IMR-90 (cell line): Measurements from ENCODE around the gene RASSF7. TPM values are rescaled to one million over a fixed set of nuclear protein-coding genes. Genes with fewer than 3 reads are reported as not detected.

Source experiments
- ATAC-seq: fragments of 200-7000 bp; cut with Tn5 transposase; 2 replicates; pipeline ENCODE4 v1.9.1; 2020; ENCODE audit warnings: low read depth, mild to moderate bottlenecking, moderate library complexity
- BruUV-seq: library from RNA; stranded (reverse); fragments of 400-500 nt; replicated peaks from 2 replicates; lab custom pipeline; 2021; lab: Mats Ljungman, UMichigan
- CTCF ChIA-PET: fragments of 300-600 bp; formaldehyde crosslinking; extraction: SDS; loops from one replicate; lab custom pipeline; 2021; ENCODE audit warnings: antibody characterized with exemption; lab: Yijun Ruan, JAX
- POLR2A ChIA-PET: fragments of 300-600 bp; sonication (Branson Sonifier 250); formaldehyde crosslinking; loops from one replicate; lab custom pipeline; 2022; ENCODE audit warnings: antibody characterized with exemption; ENCODE audit not compliant: unreplicated experiment; lab: Charles Lee
- DNase-seq: peaks from one replicate; pipeline ENCODE4 v3.0.0; 2013
- H2AFZ ChIP-seq: replicated peaks from 2 replicates; pipeline ENCODE3; 2013; ENCODE audit warnings: low read length, mild to moderate bottlenecking; ENCODE audit not compliant: poor library complexity
- H2AK5ac ChIP-seq: 2 replicates; pipeline ENCODE4 v1.6.1; 2013; ENCODE audit warnings: low read depth, low read length, inconsistent platforms
- H2AK9ac ChIP-seq: replicated peaks from 2 replicates; pipeline ENCODE3; 2013; ENCODE audit warnings: mild to moderate bottlenecking, low read depth, low read length, moderate library complexity; ENCODE audit not compliant: poor library complexity
- H2BK120ac ChIP-seq: 2 replicates; pipeline ENCODE4 v1.6.1; 2013; ENCODE audit warnings: low read depth, low read length, inconsistent platforms
- H2BK15ac ChIP-seq: 3 replicates; pipeline ENCODE4 v1.6.1; 2013; ENCODE audit warnings: low read depth, low read length, inconsistent platforms
- H2BK20ac ChIP-seq: 2 replicates; pipeline ENCODE4 v1.6.1; 2013; ENCODE audit warnings: low read depth, mild to moderate bottlenecking, inconsistent platforms, low read length, moderate library complexity
- H2BK5ac ChIP-seq: 2 replicates; pipeline ENCODE4 v1.6.1; 2013; ENCODE audit warnings: mild to moderate bottlenecking, low read depth, low read length, inconsistent platforms; ENCODE audit not compliant: poor library complexity, severe bottlenecking
- H3K14ac ChIP-seq: replicated peaks from 2 replicates; pipeline ENCODE4 v1.6.1; 2013; ENCODE audit warnings: low read depth, low read length, inconsistent platforms
- H3K18ac ChIP-seq: 2 replicates; pipeline ENCODE4 v1.6.1; 2013; ENCODE audit warnings: low read depth, low read length, control low read depth
- H3K23ac ChIP-seq: 2 replicates; pipeline ENCODE4 v1.6.1; 2013; ENCODE audit warnings: low read depth, low read length, inconsistent platforms
- H3K27ac ChIP-seq: 2 replicates; pipeline ENCODE4 v1.5.1; 2013; ENCODE audit warnings: mild to moderate bottlenecking, control low read depth, low read length; ENCODE audit not compliant: insufficient read depth
- H3K27me3 ChIP-seq: 2 replicates; pipeline ENCODE4 v1.6.1; 2013; ENCODE audit warnings: low read length; ENCODE audit not compliant: control insufficient read depth, insufficient read depth
- H3K36me3 ChIP-seq: 2 replicates; pipeline ENCODE4 v1.6.1; 2013; ENCODE audit warnings: low read length, mixed read lengths; ENCODE audit not compliant: control insufficient read depth, insufficient read depth
- H3K4ac ChIP-seq: 2 replicates; pipeline ENCODE4 v1.6.1; 2013; ENCODE audit warnings: low read depth, low read length, inconsistent platforms
- H3K4me1 ChIP-seq: 2 replicates; pipeline ENCODE4 v1.6.1; 2013; ENCODE audit warnings: low read length, mixed read lengths; ENCODE audit not compliant: control insufficient read depth, insufficient read depth
- H3K4me2 ChIP-seq: 2 replicates; pipeline ENCODE4 v1.6.1; 2013; ENCODE audit warnings: low read depth, mild to moderate bottlenecking, control low read depth, low read length, moderate library complexity
- H3K4me3 ChIP-seq: 2 replicates; pipeline ENCODE4 v1.5.1; 2013; ENCODE audit warnings: low read depth, mild to moderate bottlenecking, control low read depth, low read length, moderate library complexity; ENCODE audit not compliant: insufficient read depth
- H3K56ac ChIP-seq: 2 replicates; pipeline ENCODE4 v1.6.1; 2013; ENCODE audit warnings: low read length, inconsistent platforms; ENCODE audit not compliant: insufficient read depth; ENCODE audit errors: extremely low read depth
- H3K79me1 ChIP-seq, 2 experiments: 2 replicates each; pipeline ENCODE4 v1.6.1; 2013; ENCODE audit warnings: low read length in 2 of 2, inconsistent platforms in 1 of 2, low read depth in 1 of 2
- H3K9ac ChIP-seq: 2 replicates; pipeline ENCODE4 v1.6.1; 2013; ENCODE audit warnings: low read depth, low read length, control low read depth
- H3K9me1 ChIP-seq: 2 replicates; pipeline ENCODE4 v1.6.1; 2013; ENCODE audit warnings: low read length, inconsistent platforms; ENCODE audit not compliant: insufficient read depth
- H3K9me3 ChIP-seq: 2 replicates; pipeline ENCODE4 v1.6.1; 2013; ENCODE audit warnings: low read length; ENCODE audit not compliant: control insufficient read depth, insufficient read depth
- H4K20me1 ChIP-seq: 2 replicates; pipeline ENCODE4 v1.6.1; 2013; ENCODE audit warnings: low read length, inconsistent platforms; ENCODE audit not compliant: insufficient read depth
- H4K5ac ChIP-seq: 2 replicates; pipeline ENCODE4 v1.6.1; 2013; ENCODE audit warnings: mild to moderate bottlenecking, low read depth, low read length, control low read depth
- H4K8ac ChIP-seq, 2 experiments: 2 replicates each; pipeline ENCODE4 v1.6.1; 2013; ENCODE audit warnings: low read depth in 2 of 2, low read length in 2 of 2, control low read depth in 1 of 2, inconsistent platforms in 1 of 2
- H4K91ac ChIP-seq: 2 replicates; pipeline ENCODE4 v1.6.1; 2013; ENCODE audit warnings: low read depth, low read length, inconsistent platforms; ENCODE audit not compliant: insufficient read depth
- BHLHE40 ChIP-seq: fragments of 150-350 bp; IDR thresholded peaks from 2 replicates; pipeline ENCODE4 v1.6.1; 2016; ENCODE audit warnings: mild to moderate bottlenecking, low read depth, low read length
- CEBPB ChIP-seq: IDR thresholded peaks from 2 replicates; pipeline ENCODE4 v1.6.1; 2012; ENCODE audit warnings: low read depth, low read length, improper control_type of control experiment
- CHD1 ChIP-seq: IDR thresholded peaks from 2 replicates; pipeline ENCODE4 v1.6.1; 2012; ENCODE audit warnings: low read depth, low read length, improper control_type of control experiment
- FOS ChIP-seq: fragments of 150-350 bp; IDR thresholded peaks from 2 replicates; pipeline ENCODE4 v1.6.1; 2016; ENCODE audit warnings: low read depth, low read length
- MAFK ChIP-seq: IDR thresholded peaks from 2 replicates; pipeline ENCODE4 v1.6.1; 2012; ENCODE audit warnings: low read depth, low read length, improper control_type of control experiment
- MAZ ChIP-seq: IDR thresholded peaks from 2 replicates; pipeline ENCODE4 v1.6.1; 2012; ENCODE audit warnings: low read depth, mild to moderate bottlenecking, low read length, improper control_type of control experiment, moderate library complexity, borderline replicate concordance
- MXI1 ChIP-seq: IDR thresholded peaks from 2 replicates; pipeline ENCODE4 v1.6.1; 2012; ENCODE audit warnings: low read depth, mild to moderate bottlenecking, low read length, moderate library complexity, borderline replicate concordance
- NFE2L2 ChIP-seq: fragments of 150-350 bp; IDR thresholded peaks from 2 replicates; pipeline ENCODE4 v1.6.1; 2016; ENCODE audit warnings: low read depth, mild to moderate bottlenecking, low read length
- POLR2A ChIP-seq: IDR thresholded peaks from 2 replicates; pipeline ENCODE4 v1.6.1; 2012; ENCODE audit warnings: mild to moderate bottlenecking, low read depth, low read length
- RAD21 ChIP-seq: IDR thresholded peaks from 2 replicates; pipeline ENCODE4 v1.6.1; 2012; ENCODE audit warnings: low read length, improper control_type of control experiment
- RCOR1 ChIP-seq: IDR thresholded peaks from 2 replicates; pipeline ENCODE4 v1.6.1; 2012; ENCODE audit warnings: mild to moderate bottlenecking, low read length, improper control_type of control experiment; ENCODE audit not compliant: insufficient replicate concordance
- RFX5 ChIP-seq: IDR thresholded peaks from 2 replicates; pipeline ENCODE4 v1.8.0; 2012; ENCODE audit warnings: low read depth, mild to moderate bottlenecking, low read length, moderate library complexity
- SMC3 ChIP-seq: fragments of 150-350 bp; IDR thresholded peaks from 2 replicates; pipeline ENCODE4 v1.6.1; 2016; ENCODE audit warnings: low read depth, mild to moderate bottlenecking, antibody characterized with exemption, low read length, moderate library complexity
- WGBS, 2 experiments: methylation state at CpG; one replicate each; pipeline versions ENCODE4 v1.1.5 to v1.1.7; 2013; ENCODE audit warnings: missing lambda C conversion rate in 2 of 2; ENCODE audit not compliant: insufficient read length in 1 of 2; ENCODE audit errors: extremely low coverage in 2 of 2; 5-methylcytosine and 5-hydroxymethylcytosine counted together
- dilution Hi-C: fragments of 300-500 bp; cut with HindIII; formaldehyde crosslinking; loops from one replicate; pipeline ENCODE4 v1.14.3; 2018; ENCODE audit warnings: low sequenced_read_pairs; ENCODE audit not compliant: unreplicated experiment
- in situ Hi-C: fragments of 300-500 bp; cut with MboI; formaldehyde crosslinking; loops from 3 replicates; pipeline ENCODE4 v1.14.3; 2019; ENCODE audit warnings: low sequenced_read_pairs, inconsistent platforms, mixed read lengths
- intact Hi-C: fragments of 100-400 bp; cut with micrococcal nuclease; formaldehyde crosslinking; loops from 2 replicates; pipeline ENCODE4 v1.10.0; 2022
- polyA plus RNA-seq, 3 experiments: library from polyadenylated mRNA; depleted of rRNA; stranded (reverse); fragments of >200 nt; gene quantifications; 2 replicates each; pipeline ENCODE4 v1.2.3, GENCODE V29; 2012; ENCODE audit warnings: low replicate concordance in 1 of 3
- total RNA-seq: library from RNA; depleted of rRNA; stranded (reverse); fragments of >200 nt; gene quantifications from 2 replicates; pipeline ENCODE4 v1.2.3, GENCODE V29; 2012
- TF ChIP-seq, protein P1 (sequence below): fragments of 150-350 bp; IDR thresholded peaks from 2 replicates; pipeline ENCODE4 v1.6.1; 2016; ENCODE audit warnings: low read depth, mild to moderate bottlenecking, low read length, moderate library complexity, borderline replicate concordance
- TF ChIP-seq, protein P2 (sequence below): fragments of 150-350 bp; IDR thresholded peaks from 2 replicates; pipeline ENCODE4 v1.6.1; 2017; ENCODE audit warnings: mild to moderate bottlenecking, antibody characterized with exemption, low read length, low read depth
- TF ChIP-seq, protein P3 (sequence below): conservative IDR thresholded peaks from 2 replicates; pipeline ENCODE4 v1.5.1; 2012; ENCODE audit warnings: mild to moderate bottlenecking, low read depth, low read length, improper control_type of control experiment

The RASSF7 gene
- total and polyA plus RNA-seq, 2 of the 4 experiments (the other 2 are of a cell fraction), result 6.8 to 18.5 TPM

DNA sequence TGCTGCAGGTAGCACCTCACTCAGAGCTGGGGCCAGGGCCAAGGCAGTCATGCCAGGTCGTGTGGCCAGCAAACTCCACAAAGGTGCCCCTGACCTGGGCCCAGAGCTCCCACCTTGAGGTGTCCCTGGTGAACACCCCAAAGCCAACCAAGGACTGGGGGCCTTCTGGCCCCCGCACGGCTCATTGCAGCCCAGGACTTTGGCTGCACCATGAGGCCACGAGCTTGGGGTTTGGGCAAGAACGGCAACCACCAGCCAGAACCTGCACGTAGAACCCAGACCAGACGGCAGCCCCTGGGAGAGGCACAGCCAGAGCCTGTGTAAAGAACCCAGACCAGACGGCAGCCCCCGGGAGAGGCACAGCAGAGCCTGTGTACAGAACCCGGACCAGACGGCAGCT lies 15.6 kb upstream of the RASSF7 start:
- Histone ChIP-seq H3K9ac (no peak overlapping the region), H3K27ac (no peak overlapping the region), H4K5ac (no peak overlapping the region), H2BK15ac (no peak overlapping the region), H2AK5ac (no peak overlapping the region), H3K4me2 (no peak overlapping the region), H3K23ac (no peak overlapping the region), H2BK5ac (no peak overlapping the region), H2AK9ac (no peak overlapping the region), H3K14ac (no peak overlapping the region), H3K56ac (no peak overlapping the region), H3K27me3 (no peaks in the 10 kb centered on the region), H2AFZ (no peak overlapping the region), H3K4ac (no peak overlapping the region), H4K20me1 (no peaks in the 10 kb centered on the region), H3K9me3 (no peaks in the 10 kb centered on the region), H3K79me1 (no peaks in the 10 kb centered on the region), H4K8ac (no peak overlapping the region), H3K4me3 (no peak overlapping the region), H3K36me3 (peaks cover 1% of the 10 kb centered on the region; the same call in 1 of the 2 replicates), H3K18ac (no peak overlapping the region), H2BK20ac (no peak overlapping the region), H3K9me1 (no peaks in the 10 kb centered on the region), H4K91ac (no peak overlapping the region), H2BK120ac (no peak overlapping the region), H3K4me1 (no peaks in the 10 kb centered on the region)
- no peak for DNase-seq
- dilution Hi-C loops, result no loop called here
- TF ChIP-seq, protein P1, sequence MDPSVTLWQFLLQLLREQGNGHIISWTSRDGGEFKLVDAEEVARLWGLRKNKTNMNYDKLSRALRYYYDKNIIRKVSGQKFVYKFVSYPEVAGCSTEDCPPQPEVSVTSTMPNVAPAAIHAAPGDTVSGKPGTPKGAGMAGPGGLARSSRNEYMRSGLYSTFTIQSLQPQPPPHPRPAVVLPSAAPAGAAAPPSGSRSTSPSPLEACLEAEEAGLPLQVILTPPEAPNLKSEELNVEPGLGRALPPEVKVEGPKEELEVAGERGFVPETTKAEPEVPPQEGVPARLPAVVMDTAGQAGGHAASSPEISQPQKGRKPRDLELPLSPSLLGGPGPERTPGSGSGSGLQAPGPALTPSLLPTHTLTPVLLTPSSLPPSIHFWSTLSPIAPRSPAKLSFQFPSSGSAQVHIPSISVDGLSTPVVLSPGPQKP, result no peak
- TF ChIP-seq MAZ (no peak), MAFK (no peak), MXI1 (no peak), NFE2L2 (no peak), POLR2A (no peak), RFX5 (no peak), RCOR1 (no peak), CHD1 (no peak), BHLHE40 (no peak), RAD21 (no peak), CEBPB (no peak), SMC3 (no peak), FOS (no peak)
- TF ChIP-seq, protein P2, sequence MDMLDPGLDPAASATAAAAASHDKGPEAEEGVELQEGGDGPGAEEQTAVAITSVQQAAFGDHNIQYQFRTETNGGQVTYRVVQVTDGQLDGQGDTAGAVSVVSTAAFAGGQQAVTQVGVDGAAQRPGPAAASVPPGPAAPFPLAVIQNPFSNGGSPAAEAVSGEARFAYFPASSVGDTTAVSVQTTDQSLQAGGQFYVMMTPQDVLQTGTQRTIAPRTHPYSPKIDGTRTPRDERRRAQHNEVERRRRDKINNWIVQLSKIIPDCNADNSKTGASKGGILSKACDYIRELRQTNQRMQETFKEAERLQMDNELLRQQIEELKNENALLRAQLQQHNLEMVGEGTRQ, result no peak
- TF ChIP-seq, protein P3, sequence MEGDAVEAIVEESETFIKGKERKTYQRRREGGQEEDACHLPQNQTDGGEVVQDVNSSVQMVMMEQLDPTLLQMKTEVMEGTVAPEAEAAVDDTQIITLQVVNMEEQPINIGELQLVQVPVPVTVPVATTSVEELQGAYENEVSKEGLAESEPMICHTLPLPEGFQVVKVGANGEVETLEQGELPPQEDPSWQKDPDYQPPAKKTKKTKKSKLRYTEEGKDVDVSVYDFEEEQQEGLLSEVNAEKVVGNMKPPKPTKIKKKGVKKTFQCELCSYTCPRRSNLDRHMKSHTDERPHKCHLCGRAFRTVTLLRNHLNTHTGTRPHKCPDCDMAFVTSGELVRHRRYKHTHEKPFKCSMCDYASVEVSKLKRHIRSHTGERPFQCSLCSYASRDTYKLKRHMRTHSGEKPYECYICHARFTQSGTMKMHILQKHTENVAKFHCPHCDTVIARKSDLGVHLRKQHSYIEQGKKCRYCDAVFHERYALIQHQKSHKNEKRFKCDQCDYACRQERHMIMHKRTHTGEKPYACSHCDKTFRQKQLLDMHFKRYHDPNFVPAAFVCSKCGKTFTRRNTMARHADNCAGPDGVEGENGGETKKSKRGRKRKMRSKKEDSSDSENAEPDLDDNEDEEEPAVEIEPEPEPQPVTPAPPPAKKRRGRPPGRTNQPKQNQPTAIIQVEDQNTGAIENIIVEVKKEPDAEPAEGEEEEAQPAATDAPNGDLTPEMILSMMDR, result no peak
- CTCF ChIA-PET, result no interaction called here
- WGBS, 2 experiments, result 86% methylated on average over 11 of the region's 11 CpGs; no CpG with 5 or more reads in 1 of the 2 experiments
- in situ Hi-C loops, result no loop called here
- intact Hi-C loops, result no loop called here
- BruUV-seq, result no TSS peak
- ATAC-seq, result no peak
- POLR2A ChIA-PET, result no interaction called here
